Stimulated activated CD8-positive, alpha-beta memory T cell treated with anti-CD3 and anti-CD28 coated beads, Interleukin-4, amount 100 ng/mL, for 48 hours (primary cell): ENCODE measurements around the gene CCND1.

ENCODE experiments used
- DNase-seq: peaks from one replicate; pipeline ENCODE4 v3.0.0-alpha.2; 2020

CCND1 gene

DNA sequence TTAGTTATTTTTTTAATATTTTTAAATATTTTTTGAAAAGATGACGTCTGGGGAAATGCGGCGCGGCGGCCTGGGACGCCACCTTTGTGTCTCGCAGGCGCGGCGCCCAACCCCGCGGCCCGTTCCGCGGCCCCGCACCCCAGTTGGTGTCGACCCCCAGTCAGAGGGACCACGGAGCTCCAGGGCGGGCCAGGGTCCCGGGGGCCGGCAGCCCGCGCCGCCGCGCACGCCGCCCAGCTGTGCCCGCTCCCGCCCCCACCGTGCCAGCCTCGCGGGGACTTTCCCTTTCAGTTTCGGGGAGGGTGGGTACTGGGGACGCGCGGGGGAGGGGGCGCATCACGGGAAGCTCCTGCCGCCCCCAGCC lies 1.6 kb downstream of the CCND1 start:
- peak; percentile 44 for DNase-seq

DNA sequence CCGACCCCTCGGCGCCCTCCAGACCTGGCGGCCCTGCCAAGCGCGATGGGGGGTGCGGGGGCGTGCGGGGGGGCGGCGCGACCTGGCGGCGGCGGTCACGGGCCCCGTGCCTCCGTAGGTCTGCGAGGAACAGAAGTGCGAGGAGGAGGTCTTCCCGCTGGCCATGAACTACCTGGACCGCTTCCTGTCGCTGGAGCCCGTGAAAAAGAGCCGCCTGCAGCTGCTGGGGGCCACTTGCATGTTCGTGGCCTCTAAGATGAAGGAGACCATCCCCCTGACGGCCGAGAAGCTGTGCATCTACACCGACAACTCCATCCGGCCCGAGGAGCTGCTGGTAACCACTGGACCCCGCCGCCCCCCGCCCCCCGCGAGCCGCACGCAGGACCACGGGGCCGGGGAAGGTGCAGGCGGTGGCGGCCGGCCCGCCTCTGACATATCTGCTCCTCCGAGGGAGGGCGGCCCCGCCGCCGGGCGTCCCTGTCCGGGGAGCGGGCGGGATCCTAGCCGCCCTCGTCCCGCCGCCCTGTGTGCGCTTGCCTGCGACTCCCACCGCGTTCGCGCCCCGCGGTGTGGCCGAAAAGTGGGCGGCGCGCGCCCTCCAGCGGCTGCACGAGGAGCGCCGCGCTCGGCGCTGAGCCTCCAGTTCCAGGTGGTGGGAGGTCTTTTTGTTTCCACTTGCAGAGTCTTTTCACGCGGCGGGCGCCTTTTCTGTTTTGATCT lies 2.1 kb downstream of the CCND1 start:
- peak; percentile 85 for DNase-seq

DNA sequence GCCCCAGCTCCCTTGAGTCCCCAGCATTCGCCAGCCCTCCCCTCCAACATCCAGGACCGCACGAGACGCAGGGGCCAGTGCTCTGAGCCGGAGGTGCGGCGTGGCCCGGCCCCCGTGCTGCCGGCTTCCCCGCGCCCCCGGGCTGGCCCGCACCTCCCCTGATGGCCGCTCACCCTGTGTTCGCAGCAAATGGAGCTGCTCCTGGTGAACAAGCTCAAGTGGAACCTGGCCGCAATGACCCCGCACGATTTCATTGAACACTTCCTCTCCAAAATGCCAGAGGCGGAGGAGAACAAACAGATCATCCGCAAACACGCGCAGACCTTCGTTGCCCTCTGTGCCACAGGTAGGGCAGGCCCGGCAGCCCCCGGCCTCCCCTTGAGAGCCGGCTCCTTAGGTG lies 2.7 kb downstream of the CCND1 start:
- DNase-seq = no peak

- DNase-seq = no peak
Observed at GRCh38 chr11:69644071-69644961, 3.4 kb downstream of the CCND1 start.

GRCh38 chr11:69644962-69645675 lies 4.2 kb downstream of the CCND1 start:
- DNase-seq = no peak

DNA sequence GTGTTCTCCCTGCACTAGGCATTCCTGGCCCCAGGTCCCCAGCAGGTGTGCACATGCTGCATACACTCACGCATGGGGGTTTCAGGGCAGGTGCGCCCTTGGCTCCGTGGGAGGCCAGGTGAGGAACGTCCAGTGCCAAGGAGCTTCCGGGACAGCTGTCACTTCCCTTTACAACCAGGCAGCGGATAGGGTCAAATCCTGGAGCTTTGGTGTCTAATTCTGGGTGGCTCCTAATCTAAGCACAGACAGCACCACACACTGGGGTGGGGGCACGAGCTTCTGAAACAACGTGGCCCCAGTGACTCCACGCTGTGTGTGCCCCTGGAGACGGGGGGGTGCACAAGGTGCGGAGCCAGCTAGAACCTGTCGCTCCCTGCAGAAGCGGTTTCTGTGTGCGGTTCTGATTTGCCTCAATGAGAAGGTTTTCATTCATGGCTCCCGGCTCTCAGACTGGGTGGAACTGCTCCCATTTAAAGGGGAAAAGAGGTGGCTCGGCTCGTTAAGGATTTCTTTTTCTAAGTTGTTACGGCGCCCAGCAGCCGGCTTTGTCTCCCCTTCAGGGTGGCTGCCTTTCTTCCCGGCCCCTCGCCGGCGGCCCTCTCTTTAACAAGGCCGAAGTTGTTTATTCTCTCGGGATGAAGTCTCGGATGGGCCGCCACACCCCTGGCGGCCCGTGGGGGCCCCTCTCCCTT lies 5.0 kb downstream of the CCND1 start:
- DNase-seq = no peak

GRCh38 chr11:69646493-69647389 lies 5.8 kb downstream of the CCND1 start:
- DNase-seq = no peak

- DNase-seq = no peak
Observed at GRCh38 chr11:69647390-69647748, 6.4 kb downstream of the CCND1 start.

DNA sequence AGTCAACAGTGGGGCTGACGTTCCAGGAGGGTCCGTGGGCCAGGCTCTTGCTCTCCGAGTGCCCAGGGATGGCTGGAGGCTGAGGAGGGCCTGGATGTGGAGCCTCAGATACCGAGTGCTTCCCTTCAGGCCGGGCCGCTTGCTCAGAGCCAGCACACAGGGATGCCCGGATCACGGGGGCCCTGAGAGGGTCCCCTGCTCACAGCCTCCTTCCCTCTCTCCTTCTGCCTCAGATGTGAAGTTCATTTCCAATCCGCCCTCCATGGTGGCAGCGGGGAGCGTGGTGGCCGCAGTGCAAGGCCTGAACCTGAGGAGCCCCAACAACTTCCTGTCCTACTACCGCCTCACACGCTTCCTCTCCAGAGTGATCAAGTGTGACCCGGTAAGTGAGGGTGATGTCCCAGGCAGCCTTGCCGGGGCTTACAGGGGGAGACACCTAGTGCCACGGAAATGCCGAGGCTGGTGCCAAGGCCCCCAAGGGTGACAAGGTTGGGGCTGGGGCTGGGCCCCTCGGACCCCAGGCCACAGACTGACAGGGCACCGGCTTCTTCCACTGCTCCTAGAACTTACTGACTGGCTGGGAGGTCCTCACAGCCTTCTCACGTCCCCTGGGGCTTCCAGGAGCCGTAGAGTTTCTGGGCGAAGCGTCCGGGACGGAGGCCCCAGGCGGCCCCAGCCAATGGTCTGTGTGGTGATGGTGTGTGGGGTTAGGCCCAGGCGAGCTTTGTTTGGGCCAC lies 7.0 kb downstream of the CCND1 start:
- DNase-seq = no peak

- no peak for DNase-seq
Observed at GRCh38 chr11:69648679-69649575, 8.0 kb downstream of the CCND1 start.

DNA sequence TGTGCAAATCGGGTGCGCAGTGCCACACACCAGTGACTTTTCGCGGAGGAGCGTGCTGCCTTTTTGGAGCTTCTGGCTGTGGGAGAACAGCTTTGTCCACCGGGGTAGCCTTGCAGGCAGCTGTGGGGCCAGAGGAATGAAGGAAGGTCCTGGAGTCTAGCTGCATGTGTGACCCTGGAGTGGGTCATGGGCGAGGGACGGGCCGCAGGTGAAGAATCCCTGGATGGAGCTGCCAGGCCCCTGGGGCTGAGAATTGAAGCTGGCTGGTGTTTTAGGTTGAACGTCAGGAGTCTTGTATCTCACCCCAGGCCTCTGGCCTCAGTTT lies 8.6 kb downstream of the CCND1 start:
- no peak for DNase-seq

GRCh38 chr11:69650081-69650831 lies 9.3 kb downstream of the CCND1 start:
- DNase-seq = no peak

DNA sequence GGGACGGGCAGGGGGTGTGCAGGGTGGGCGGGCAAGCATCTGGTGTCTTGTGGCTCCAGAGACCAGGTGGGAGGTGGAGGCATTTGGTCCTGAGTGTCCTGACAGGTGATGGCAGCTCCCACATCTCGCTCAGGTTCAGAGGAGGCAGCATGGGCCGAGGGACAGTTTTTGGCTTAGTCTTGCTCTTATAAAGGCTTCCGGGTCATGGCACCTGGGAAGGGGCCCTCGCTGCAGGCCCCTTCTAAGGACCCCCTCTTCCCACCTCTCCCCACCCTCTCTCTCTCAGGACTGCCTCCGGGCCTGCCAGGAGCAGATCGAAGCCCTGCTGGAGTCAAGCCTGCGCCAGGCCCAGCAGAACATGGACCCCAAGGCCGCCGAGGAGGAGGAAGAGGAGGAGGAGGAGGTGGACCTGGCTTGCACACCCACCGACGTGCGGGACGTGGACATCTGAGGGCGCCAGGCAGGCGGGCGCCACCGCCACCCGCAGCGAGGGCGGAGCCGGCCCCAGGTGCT lies 9.9 kb downstream of the CCND1 start:
- DNase-seq = no peak

DNA sequence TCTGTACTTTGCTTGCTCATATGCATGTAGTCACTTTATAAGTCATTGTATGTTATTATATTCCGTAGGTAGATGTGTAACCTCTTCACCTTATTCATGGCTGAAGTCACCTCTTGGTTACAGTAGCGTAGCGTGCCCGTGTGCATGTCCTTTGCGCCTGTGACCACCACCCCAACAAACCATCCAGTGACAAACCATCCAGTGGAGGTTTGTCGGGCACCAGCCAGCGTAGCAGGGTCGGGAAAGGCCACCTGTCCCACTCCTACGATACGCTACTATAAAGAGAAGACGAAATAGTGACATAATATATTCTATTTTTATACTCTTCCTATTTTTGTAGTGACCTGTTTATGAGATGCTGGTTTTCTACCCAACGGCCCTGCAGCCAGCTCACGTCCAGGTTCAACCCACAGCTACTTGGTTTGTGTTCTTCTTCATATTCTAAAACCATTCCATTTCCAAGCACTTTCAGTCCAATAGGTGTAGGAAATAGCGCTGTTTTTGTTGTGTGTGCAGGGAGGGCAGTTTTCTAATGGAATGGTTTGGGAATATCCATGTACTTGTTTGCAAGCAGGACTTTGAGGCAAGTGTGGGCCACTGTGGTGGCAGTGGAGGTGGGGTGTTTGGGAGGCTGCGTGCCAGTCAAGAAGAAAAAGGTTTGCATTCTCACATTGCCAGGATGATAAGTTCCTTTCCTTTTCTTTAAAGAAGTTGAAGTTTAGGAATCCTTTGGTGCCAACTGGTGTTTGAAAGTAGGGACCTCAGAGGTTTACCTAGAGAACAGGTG lies 11.1 kb downstream of the CCND1 start:
- no peak for DNase-seq

- no peak for DNase-seq
Observed at GRCh38 chr11:69652999-69653398, 12.0 kb downstream of the CCND1 start.

GRCh38 chr11:69653406-69653960 lies 12.5 kb downstream of the CCND1 start:
- no peak for DNase-seq

- no peak for DNase-seq
Observed at GRCh38 chr11:69654001-69654659, 13.2 kb downstream of the CCND1 start.
